ENCODE measurements around the gene DPP4.
A peak's percentile ranks its signal among the peaks of the same experiment; 100 is the strongest.

Gene DPP4

DNA sequence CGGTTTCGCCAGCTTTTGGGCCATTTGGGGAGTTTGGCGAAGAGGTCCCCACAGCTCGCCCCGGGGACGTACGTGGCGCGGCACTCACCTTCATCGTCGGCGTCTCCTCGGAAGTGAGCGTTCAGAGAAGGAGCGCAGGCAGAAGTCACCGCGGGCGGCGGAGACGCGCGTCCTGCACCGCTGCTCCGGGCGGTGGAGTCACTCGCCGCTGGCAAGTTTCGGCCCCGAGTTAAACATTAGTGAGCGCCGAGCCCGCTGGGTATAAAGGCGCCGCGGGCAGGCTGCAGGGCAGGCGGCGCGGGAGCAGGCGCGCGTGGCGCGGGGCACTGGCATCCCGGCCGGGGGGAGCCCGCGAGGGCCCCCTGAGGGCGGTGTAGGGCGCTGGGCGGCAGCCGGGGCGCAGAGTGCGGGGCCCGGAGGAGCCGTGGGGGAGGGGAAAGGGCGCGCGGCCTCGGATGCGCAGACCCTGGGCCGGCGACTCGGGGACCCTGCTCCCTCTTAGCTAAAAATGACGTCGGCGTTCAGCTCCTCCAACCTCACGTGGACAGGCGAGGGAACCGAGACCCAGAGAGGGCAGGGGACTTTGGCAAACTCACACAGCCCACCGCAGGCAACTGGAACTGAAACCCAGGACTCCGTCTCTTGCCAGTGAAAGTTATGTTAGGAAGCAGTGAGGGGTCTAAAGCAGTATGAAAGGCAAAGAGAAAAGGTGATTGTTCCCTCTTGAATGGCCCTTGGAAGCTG, at the start of gene DPP4:
Gene DPP4, minus strand, starts transcription at position 328 of the 744 bp plus-strand sequence. Its CDS starts 234 bp downstream, at position 94.
- peak; percentile 38 for DNase-seq

DNA sequence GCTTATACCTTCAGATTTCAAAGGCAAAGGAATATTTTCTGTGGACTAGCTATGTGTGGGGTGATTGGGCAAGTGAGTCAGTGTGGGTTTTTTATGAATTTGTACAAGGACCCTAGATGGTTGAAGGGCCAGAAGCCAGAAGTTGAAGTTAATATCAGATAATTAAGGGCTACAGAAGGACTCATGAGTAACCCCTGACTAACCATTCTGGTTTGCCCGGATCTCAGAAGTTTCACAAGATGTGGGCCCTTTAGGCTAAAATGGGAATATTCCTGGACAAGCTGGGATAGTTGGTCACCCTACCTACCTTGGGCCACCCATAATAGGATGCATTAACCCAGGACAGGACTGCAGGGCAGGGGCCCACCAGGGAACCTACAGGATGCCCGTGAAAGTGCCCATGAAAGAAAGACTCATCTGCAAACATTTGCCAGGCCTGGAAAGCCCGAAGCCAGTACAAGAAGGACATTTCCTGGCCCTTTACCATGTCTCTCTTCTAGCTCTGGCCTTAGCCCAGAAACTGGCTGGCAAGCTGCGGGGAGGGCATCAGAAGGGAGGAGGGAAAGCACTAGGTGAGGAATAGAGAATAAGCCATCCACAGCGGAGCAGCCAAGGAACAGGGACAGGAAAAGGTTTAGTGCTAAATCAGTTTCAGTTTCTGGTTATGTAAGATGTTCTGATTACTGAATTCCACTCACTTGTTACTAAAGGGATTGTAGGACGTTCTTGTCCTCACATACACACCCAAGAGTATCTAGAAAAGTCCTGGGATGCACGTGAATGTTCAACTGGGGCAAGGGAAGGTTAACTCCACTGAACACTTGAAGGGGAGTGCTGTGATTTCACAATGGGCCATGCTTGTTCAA, 44.4 kb upstream of the DPP4 start:
- peak; percentile 66 for DNase-seq

DNA sequence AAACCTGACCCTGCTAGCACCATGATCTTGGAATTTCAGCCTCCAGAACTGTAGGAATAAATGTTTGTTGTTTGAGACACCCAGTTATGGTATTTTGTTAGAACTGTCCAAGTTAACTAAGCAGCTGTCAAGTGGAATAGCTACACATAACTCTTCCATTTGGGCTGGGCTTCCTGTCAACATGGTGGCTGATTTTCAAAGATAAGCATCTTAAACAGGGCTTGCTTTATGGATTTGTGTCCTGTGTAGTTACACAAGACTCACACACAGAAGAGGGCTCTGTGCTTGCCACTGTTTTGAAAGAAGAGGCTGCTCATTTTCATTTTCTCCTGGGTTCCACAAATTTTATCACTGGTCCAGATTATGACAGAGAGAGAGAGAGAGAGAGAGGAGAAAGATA, 42.3 kb upstream of the DPP4 start:
- DNase-seq = no peak

DNA sequence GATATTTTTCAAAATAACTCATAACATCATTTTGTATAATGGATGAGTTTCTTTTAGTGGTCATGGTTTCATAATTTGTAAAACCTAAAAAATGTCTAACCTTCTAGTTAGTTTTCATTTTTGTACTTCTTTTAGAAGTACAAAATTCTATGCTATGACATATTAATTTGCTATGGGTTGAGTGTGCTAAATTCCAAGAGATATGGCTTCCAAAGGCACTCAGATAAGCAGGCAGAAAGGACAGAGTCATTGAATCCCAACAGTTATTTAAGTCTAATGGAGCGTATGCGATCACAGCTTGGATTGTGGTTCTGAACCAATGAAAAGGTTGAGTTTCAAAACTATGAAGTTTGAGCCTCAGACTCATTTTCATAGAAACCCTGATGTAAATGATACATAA, 41.1 kb upstream of the DPP4 start:
- no peak for DNase-seq

DNA sequence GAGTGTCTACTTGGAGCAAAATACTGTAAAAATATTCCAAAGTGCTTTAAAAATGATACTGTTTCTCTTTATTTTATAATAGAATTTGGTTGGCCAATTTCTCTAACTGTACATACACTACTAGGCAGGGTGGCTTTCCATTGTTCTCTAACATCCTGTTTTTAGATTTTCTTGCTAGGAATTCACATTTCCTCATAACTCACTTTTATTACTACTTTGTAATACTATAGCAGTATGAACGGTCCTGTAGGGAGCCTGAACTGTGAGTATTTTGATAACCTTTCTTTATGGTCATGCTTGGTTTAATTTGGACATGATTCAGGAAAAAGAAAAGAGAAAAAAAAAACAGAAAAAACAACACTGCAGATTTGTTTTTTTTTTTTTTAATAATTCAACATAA, 40.3 kb upstream of the DPP4 start:
- DNase-seq = no peak

DNA sequence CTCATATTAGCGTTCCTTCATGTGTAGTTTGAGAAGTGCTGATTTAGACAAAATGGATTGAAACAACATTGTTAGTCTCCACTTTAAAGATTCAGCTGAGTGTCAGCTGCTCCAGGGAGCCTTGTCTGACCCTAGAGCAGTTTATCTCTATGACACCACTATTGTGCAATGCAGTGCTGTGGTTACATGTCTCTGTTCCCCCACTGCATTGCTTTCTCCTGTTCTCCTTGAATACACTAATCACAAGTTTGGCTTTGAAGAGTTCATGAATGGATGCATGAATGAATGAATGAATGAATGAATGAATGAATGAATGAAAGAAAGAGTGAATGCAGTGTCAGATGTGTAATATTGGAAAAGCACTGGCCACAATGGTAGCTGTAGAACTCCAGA, 39.8 kb upstream of the DPP4 start:
- peak; percentile 85 for DNase-seq

DNA sequence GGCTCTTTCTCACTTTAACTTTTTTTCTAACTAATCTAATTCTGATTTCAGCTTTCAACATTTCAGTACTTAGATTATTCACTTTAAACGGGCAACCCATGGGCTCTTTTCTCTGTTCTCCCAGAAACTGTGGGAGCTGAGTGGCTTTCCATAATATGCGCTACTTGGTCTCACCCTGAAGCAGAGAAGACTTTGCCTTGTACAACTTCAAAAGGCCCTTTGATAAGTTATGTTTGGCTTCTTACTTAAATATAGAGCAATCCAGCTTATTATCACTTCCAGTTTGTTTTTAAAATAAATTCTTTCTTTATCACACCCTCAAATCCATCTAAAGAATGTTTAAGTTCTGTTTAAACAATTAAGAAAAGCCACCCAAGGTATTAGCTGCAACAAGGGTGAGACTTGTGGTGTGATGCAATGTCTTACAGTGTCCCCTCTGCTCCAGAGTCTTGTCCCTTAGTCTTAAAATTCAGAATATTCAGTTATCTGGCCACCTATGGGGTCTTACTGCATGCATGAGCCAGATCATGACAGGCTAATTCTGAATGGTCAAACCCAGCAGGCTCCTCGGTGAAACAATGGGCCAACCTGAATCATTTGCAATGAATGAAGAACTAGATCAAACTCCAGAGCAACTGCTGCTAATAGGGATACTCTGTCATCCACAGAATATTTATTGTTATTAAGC, 39.2 kb upstream of the DPP4 start:
- no peak for DNase-seq

DNA sequence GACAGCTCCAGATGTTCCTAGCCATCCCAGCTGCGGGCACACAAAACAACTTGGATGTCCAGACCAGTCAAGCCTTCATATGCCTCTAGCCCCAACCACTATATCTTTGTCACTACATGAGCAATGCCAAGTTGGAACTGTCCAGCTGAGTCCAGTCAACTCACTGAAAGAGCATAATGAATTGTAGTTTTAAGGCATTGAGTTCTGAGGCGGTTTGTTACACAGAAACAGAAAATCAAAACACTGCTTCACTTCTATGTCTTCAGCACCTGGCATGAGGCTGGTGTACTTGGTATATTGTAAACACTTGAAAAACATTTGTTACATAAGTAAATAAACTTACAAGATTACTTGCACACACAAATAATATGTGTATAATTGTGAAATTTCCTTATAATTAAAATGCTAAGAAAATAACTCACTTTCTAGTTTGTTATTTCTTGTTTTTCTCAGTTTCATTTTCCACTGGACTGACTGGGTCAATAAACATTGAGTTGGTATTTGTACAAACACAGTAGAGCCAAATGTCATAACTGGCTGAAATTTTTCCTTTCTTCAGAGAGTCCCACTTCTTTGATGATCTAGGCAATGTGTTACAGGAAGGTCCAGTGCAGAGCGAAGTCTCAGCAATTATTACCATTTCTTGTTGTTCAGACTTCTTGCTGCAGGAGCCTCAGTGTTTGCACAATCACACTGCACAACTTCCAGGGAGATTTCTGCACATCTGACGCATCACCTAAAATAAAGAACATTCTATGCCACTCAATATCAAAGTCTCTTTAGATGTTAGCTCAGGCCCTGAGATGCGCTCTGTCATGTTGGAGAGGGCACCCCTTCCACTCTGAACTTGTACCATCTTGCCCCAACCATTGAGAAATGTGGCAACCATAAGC, 38.2 kb upstream of the DPP4 start:
- peak; percentile 67 for DNase-seq

DNA sequence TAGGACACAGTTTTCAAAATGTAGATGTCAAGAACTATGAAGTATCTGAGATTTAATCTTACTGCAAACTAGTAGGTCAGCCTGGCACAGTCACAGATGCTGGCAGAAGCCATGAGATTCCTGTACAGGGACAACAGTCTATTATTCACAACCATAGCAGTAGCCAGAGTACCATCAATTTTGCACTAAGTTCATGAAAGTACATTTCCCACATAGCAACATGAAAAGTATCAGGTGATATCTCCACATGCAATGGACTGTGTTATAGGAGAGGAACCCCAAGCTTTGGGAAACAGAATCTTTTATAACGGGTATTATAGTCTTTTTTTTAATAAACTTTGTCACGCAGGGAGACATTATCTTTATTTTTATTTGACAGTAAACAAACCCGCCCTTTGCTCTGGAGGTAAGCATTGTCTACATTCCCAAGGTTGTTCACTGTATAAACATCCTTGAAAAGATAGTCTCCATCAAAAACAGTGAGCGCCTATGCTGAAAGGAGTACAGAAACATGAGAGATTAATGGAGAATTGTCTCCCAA, 33.4 kb upstream of the DPP4 start:
- DNase-seq = no peak

DNA sequence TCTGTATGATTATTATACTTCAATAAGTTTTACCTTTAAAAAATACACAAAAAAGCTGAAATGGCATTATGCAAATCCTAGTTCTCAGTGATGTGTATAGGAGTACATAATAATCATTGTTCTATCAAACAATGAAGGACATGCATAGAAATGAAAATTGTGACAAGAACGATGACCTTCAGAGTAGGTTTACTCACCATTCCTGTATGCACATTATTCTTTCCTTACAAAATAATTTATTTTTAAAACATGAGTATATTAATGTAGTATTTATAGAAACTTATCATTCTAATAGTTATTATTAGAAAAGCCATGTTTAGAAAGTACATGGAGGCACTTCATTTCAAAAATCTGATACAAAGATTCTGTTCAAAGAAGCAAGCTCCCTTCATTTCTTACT, 32.7 kb upstream of the DPP4 start:
- DNase-seq = no peak

DNA sequence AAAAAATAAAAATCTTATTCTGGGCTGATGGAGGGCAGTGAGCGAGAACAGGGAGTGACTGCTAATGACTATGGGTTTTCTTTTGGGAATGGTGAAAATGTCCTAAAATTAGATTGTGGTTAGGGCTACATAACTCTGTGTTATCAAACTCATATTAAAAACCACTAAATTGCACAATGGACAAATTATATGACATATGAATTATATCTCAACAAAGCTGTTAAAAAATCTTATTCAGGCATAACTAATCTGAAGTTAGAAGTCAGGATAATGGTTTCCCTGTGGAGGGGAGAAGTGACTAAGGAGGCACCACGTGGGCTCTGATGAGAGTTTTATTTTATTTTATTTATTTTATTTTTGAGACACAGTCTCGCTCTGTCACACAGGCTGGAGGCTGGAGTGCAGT, 32.1 kb upstream of the DPP4 start:
- DNase-seq = no peak

DNA sequence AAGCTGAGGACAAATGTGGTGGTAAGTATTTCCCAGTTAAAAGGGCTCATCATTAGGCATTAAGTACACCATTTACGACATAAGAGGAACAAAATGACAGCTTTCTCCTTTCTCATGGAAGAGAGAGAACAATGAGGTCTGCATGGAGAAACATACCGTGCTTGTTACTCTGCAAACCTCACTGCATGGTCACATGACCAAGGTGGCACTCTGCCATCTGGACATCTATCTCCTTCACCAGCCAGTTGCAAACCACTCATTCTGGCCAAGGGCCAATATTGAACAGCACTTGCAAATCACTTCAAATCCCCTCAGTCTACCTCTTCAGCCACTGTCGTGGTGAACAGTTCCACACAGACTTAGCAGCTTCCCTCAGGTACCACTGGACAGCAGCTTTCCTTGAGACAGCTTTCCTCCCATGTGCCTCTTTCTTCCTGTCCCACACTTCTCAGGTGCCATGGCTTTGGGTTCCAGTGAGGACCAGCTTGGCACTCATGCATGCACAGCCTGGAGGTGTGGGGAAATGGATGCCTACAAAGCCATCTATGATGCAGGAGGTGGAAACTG, 29.5 kb upstream of the DPP4 start:
- DNase-seq = no peak

DNA sequence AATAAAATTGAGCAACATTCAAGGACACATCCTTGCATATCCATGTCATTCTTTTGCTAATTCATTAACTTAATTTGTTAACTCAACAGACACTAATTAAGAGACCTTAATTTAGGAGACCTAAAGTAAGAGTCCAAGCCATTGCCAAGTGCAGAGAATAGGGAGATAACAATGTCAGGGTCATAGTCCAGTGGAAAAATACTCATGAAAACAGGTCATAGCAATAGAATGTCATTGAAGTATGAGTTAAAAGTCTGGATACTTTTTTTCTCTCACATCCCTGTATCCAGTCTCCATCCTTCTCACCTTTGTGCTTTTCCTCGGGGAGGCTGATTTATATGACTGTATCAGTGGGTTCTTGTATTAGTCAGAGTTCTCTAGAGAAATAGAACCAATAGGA, 26.6 kb upstream of the DPP4 start:
- DNase-seq = no peak

DNA sequence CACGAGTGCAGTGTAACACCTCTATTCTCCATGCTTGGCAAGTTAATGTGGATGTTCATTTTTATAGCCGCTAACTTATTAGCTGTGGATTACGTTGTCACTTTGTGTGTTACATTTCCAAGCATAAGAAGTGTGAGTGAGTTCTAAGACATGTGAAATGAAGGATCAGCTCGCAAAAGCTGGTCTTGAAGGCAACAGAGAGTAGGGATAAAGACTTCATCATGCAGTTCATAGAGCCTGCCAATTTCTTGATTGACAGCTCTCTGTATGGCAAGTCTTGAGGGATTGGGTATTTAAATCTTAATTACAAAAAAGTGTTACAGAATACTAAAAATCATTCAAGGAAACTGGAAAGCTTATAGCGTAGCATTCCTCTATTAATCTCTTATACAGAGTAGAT, 25.8 kb upstream of the DPP4 start:
- DNase-seq = no peak

DNA sequence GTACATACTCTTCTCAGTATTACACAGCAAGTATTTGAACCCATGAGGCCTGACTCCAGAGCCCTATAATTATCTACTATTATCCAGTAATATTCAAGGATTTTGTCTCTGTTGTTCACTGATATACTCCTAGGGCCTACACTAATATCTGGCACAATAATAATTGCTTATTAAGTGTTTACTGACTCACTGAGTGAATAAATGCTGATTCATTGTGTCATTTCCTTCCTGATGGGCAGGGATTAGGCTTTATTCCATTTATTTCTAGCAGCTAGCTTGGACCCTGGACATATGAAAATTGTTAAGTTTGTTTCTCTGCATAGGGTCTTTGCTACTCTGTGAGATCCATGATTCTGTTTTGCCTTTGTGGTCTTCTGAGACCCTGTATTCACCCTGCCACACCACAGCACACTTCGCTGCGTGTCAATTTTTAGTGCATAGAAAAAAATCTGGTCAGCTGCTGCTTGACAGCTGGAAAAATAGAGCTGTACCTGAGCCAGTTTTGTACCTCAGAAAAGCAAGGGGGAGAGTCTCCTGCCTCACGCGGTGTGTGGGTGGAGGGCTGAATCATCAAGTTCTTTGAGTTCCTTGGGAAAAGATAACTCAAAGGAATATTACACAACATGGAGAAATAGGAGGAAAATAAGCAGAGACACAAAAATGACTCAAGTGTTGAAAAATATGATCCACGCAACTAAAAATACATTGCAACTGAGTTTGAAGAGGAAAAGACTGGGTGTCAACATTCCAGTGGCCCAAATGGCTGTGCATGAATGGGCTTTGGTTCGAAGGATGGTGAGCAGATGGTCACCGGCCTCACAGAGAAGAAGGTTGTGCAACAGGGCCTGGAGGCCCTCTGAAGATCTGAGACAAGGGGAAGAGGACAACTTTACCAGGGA, 18.9 kb upstream of the DPP4 start:
- DNase-seq = peak; percentile 86

DNA sequence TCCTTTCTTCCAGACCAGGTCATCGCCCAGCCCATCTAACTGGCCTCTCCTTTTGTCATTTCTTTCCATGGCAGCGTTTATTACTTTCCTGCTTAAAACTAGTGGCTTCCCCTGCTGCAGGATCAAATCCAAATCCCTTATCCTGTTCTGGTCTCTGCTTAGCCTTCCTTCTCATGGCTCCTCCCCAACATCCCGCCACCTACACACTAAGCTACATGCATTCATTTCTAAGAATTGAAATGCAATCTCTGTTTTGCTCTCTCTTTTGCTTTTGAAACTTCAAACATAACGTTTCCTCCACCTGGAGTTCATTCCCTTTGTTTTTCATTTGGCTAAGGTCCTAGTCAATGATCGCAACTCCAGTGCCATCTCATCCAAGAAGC, 18.0 kb upstream of the DPP4 start:
- no peak for DNase-seq

DNA sequence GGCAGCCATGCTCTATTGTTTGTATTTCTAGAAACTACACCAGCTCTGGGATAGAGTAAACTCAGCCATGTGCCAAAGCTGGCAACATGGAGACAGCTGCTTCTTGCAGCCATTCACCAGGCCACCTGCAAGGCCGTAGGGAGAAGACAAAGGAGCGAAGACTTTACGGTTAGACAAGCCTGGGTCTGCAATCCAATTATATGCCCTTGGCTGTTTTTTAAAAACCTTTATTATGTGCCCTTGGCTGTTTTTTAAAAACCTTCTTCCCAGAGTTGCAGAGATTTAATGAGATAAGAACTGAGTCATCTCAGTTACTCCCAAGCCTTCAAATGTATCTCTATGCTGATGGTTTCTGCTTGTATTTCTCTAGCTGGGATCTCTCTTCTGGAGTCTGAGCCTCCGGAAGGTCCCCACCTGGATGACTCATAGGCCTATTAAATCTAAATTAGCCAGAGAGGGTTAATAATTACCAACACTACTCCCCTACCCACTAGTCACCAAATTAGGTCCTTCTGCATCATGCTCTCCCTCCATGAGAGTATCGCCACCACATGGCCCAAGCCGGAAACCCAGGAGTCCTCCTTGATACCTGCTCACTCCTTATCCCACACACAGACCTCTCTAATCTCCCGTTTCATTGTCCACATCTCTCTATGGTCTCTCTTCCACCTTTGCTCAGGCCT, 17.5 kb upstream of the DPP4 start:
- no peak for DNase-seq

DNA sequence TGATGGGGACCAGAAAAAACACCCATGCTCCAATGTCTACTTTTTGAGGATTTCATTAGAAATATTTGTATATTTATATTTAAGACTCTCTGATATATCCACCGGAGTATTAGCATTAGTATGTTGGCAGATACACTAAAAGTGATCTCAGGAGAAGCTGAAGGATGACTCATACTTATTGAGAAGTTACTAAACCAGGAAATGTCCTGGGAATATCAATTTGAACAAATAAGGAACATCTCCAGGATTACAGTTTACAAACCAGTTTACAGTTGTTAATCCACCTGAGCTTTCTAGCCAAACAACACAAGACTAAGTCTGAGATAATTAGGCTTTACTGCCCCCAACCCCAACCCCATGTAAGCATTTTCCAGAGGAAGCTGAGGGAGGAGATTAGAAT, 16.1 kb upstream of the DPP4 start:
- DNase-seq = no peak

DNA sequence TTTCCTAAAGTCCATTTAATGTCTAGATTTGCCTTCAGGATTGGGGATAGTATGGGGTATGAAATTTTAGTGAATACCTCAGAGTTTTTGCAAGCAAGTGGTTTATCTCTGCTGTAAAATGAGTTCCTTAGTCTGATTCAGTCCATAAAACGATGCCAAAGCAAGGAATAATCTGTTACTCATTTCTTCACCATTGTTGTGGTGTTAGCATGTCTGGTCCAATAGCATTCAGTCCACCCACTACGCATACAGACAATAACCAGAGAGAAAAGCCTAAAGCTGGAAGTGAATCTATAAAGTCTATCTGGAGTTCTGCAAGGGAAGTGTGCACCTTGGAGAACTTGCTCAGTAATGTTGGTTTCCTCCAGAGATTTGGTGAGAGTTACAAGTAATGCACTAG, 12.9 kb upstream of the DPP4 start:
- DNase-seq = no peak

All from suppressor macrophage treated with lipopolysaccharide for 4 hours (primary cell).